LNCaP clone FGC (cell line): Measurements from ENCODE around the gene RASSF1.

ENCODE experiments used
- DNase-seq: peaks from one replicate; pipeline ENCODE4 v3.0.0-alpha.2; 2011; ENCODE audit warnings: low read depth
- H3K4me3 ChIP-seq: 2 replicates; pipeline ENCODE4 v1.5.1; 2011; ENCODE audit warnings: mild to moderate bottlenecking, low read depth, low read length, control low read depth
- CTCF ChIP-seq: IDR thresholded peaks from 2 replicates; pipeline ENCODE4 v1.5.1; 2012; ENCODE audit warnings: mild to moderate bottlenecking; ENCODE audit not compliant: control insufficient read depth, insufficient read depth; ENCODE audit errors: extremely low read depth

Gene RASSF1

DNA sequence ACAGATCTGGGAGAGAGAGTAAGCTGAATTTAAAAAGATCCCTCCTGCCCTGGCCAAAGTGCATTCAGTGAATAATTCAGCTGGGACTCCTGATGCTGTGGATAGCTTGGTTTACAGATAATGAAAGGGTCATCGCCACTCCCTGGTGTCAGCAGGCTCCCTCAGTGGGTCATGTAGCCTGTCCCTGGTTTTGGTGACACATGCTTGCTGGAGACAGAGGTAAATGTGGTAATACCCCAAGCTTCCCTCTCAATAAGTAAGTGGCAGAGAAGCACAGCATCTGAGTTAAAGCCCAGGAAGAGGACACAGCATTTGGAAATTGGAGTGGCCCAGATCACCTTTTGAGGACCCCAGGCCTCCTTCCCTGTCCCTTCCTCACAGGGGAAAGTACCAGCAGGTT is 16.8 kb upstream of the RASSF1 start:
- H3K4me3 ChIP-seq = peak overlapping the region; percentile 92
- no peak for TF ChIP-seq CTCF
- no peak for DNase-seq

DNA sequence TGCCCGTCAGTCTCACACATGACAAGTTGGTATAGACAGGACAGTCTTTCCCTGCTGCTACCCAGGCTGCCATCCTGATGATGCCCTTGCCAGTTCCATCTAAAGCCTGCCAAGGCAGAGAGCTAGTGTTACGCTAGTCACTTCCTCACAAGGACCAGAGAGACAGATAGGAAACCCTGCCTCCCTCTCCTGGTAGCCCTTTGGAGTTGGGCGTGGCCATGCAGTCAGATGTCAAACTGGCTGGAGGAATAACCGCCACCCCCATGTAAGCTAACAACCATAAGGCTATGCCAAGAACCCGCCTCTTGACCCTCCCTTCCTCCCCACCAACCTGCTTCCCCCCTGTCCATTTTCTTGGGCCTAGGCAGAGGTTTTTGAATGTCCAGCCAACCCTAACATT is 15.9 kb upstream of the RASSF1 start:
- no peak for DNase-seq
- no peak overlapping the region; the same call in 1 of the 2 replicates for H3K4me3 ChIP-seq

DNA sequence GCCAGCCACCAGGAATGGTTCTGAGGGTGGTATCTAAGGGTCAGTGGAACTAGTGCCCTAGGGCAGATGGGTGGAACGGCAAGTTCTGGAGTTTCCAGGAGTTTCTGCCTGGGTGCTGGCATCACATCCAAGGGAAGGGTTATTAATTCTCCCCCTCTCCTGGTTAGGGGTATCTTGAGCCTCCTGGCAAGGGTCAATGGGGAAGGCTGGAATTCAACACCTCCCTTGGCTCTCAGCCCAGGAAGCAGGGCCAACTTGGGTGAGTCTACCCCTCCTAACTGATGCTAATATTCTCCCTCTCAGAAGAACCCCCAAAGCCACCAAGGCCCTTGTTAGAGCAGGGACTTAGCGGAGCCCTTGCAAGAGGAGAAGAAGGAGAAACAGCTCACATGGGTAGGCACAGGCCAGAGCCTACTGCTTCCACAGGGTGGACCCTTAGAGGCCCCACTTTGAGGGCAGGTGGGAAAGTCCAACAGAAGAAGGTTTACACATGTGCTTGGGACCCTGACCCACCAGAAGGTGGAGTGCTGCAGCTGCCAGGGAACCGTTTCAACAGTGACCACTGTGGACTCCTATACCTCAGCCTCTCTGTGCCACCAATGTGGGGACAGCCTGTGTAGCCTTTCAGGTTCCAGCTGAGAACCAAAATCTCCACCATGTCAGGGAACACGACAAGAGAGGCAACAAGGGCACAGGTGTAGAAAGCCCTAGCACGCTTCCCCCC is 15.4 kb upstream of the RASSF1 start:
- no peak overlapping the region for H3K4me3 ChIP-seq
- TF ChIP-seq CTCF = no peak
- DNase-seq = no peak

More for the DNA sequence above, 15.9 kb upstream of the RASSF1 start:
- no peak for TF ChIP-seq CTCF

GRCh38 chr3:50354850-50355249 is 14.2 kb upstream of the RASSF1 start:
- TF ChIP-seq CTCF = no peak
- DNase-seq = no peak
- H3K4me3 ChIP-seq = no peak overlapping the region

GRCh38 chr3:50354186-50354764 is 13.6 kb upstream of the RASSF1 start:
- TF ChIP-seq CTCF = no peak
- H3K4me3 ChIP-seq = no peak overlapping the region
- no peak for DNase-seq

DNA sequence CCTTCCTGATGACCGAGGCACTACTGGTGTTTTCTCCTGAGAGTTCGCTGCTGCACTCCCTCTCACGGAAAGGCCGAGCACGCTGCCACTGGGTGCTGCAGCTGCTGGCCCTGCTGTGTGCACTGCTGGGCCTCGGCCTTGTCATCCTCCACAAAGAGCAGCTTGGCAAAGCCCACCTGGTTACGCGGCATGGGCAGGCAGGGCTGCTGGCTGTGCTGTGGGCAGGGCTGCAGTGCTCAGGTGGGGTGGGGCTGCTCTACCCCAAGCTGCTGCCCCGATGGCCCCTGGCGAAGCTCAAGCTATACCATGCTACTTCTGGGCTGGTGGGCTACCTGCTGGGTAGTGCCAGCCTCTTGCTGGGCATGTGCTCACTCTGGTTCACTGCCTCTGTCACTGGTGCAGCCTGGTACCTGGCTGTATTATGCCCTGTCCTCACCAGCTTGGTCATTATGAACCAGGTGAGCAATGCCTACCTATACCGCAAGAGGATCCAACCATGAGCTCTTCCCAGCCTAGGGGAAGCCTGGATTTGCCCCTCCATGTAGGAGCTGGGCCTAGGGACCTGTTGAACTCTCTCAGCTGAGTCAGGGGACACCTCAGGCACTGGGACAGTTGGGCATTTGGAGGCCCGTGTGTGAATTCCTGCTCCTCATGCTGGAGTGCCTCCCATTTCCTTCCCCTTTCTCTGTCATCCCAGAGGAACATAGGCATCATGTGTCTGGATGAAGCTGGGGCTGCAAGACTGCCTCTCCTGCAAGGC is 12.8 kb upstream of the RASSF1 start:
- H3K4me3 ChIP-seq = no peak overlapping the region
- no peak for DNase-seq
- TF ChIP-seq CTCF = no peak
